NAMALWA (cell line): ENCODE measurements around the gene KIF1A.

Source experiments
- DNase-seq: peaks from one replicate; pipeline ENCODE4 v3.0.0-alpha.2; 2015; ENCODE audit warnings: low spot score

KIF1A gene, protein sequence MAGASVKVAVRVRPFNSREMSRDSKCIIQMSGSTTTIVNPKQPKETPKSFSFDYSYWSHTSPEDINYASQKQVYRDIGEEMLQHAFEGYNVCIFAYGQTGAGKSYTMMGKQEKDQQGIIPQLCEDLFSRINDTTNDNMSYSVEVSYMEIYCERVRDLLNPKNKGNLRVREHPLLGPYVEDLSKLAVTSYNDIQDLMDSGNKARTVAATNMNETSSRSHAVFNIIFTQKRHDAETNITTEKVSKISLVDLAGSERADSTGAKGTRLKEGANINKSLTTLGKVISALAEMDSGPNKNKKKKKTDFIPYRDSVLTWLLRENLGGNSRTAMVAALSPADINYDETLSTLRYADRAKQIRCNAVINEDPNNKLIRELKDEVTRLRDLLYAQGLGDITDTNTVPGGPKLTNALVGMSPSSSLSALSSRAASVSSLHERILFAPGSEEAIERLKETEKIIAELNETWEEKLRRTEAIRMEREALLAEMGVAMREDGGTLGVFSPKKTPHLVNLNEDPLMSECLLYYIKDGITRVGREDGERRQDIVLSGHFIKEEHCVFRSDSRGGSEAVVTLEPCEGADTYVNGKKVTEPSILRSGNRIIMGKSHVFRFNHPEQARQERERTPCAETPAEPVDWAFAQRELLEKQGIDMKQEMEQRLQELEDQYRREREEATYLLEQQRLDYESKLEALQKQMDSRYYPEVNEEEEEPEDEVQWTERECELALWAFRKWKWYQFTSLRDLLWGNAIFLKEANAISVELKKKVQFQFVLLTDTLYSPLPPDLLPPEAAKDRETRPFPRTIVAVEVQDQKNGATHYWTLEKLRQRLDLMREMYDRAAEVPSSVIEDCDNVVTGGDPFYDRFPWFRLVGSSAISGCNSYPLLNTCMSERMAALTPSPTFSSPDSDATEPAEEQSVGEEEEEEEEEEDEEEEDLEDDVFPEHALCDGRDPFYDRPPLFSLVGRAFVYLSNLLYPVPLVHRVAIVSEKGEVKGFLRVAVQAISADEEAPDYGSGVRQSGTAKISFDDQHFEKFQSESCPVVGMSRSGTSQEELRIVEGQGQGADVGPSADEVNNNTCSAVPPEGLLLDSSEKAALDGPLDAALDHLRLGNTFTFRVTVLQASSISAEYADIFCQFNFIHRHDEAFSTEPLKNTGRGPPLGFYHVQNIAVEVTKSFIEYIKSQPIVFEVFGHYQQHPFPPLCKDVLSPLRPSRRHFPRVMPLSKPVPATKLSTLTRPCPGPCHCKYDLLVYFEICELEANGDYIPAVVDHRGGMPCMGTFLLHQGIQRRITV (N-terminal part only)

GRCh38 chr2:240819858-240820606 lies at the start of gene KIF1A:
Gene KIF1A, minus strand, starts transcription at chr2:240820219. Its CDS starts 22,467 bp downstream, at chr2:240797752.
- no peak for DNase-seq

DNA sequence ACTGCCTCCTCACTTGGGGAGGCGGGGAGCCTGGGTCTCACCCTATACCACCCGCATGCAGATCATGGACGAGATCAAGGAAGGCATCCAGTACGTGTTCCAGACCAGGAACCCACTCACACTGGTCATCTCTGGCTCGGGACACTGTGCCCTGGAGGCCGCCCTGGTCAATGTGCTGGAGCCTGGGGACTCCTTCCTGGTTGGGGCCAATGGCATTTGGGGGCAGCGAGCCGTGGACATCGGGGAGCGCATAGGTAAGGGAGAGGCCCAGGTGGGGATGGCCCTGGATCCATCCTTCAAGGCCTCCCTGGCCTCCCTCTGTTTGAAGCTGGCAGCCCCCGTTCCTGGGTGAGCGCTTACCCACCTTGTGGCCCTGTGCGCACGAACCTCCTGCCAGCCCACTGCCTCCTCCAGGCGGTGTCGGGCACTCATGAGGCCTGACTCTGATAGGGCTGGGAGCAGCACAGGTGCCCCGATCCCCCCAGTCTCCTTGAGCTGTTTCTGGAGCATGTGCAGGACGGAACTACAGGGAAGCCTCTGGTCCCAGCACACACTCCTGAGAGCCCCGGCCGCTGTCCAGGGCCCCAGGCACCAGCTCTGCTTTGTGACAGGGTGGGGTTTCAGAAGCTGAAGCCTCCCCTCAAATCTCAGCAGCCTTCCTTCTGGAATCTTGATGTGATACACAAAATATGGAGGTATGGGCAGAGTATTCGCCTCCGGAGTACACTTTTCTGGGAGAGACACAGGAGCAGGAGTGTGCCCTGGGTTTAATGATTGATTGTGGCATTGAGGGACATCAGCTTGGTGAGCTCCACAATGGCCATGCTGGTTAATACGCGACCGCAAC lies 49.3 kb upstream of the KIF1A start:
- no peak for DNase-seq

GRCh38 chr2:240868286-240869108 lies 48.5 kb upstream of the KIF1A start, which contains the start of gene AGXT:
Gene AGXT, plus strand, starts transcription at chr2:240868824. Its CDS starts 42 bp downstream, at chr2:240868866.
- no peak for DNase-seq

DNA sequence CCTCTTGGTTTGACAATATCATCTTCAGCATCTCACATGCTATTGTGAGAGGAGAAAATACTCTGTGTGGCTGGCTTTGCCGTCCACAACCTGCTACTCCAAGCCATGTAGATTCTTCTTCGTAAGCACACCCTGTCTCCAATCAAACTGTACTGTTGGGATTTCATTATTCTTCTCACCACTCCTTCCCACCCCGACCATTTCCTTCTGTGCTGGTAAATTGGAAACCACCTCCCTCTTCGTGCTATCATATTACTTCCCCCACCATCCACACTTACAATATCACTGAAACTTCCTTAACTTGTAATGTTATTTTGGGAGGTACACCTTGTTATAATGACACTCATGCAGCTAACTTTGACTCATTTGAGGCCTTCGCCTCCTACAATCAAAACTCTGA lies 45.4 kb upstream of the KIF1A start:
- DNase-seq, result no peak

DNA sequence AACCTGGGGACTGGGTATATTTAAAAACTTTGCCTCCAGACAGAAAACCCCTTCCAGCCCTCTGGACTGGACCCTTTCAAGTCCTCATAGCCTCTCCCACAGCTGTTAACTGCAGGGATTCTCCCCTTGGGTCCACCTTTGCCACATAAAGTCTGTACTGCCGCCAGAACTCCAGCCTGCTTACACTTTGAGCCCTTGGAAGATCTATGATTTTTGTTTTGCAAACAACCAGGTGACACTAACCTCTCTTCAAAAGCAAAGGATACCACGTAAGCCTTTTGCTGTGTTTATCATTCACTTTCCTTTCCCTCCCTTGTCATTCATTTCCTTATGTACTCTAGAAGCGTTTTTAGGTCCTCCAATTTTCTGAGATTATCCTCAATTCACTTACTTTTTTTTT lies 44.5 kb upstream of the KIF1A start:
- no peak for DNase-seq

DNA sequence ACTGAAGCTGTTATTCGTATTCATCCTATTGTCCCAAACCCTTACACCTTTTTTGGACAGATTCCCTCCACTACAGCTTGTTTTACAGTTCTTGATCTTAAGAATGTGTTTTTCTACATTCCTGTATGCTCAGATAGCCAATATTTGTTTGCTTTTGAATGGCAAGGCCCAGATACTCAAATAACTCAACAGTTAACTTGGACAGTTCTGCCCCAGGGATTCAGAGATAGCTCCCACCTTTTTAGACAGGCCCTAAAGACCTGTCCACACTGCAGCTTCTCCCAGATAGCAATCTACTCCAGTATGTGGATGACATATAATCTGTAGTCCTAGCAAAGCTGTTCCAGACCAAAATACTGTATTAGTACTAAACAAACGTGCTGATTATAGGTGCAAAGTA lies 41.5 kb upstream of the KIF1A start:
- DNase-seq, result no peak

DNA sequence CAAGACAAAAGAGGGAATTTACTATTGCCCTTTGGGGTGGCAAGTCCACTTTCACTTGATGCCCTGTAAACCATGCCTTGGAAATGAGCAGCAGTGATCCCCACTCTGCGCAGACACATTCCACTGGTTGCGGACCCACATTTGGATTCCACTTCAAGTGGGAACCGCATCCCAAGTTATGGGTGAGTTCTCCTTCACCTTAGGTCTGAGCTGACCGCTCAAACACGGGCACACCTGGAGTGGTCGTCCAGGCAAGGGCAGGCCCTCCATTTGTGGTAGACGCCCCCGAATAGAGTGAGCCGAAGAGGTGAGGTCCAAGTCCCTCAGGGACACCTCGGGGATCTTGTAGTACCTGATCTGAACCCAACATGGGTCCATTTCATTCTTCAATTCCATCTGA lies 38.9 kb upstream of the KIF1A start:
- DNase-seq, result no peak

GRCh38 chr2:240858321-240858720 lies 38.3 kb upstream of the KIF1A start:
- DNase-seq, result no peak

GRCh38 chr2:240857039-240858008 lies 37.3 kb upstream of the KIF1A start:
- DNase-seq, result no peak

DNA sequence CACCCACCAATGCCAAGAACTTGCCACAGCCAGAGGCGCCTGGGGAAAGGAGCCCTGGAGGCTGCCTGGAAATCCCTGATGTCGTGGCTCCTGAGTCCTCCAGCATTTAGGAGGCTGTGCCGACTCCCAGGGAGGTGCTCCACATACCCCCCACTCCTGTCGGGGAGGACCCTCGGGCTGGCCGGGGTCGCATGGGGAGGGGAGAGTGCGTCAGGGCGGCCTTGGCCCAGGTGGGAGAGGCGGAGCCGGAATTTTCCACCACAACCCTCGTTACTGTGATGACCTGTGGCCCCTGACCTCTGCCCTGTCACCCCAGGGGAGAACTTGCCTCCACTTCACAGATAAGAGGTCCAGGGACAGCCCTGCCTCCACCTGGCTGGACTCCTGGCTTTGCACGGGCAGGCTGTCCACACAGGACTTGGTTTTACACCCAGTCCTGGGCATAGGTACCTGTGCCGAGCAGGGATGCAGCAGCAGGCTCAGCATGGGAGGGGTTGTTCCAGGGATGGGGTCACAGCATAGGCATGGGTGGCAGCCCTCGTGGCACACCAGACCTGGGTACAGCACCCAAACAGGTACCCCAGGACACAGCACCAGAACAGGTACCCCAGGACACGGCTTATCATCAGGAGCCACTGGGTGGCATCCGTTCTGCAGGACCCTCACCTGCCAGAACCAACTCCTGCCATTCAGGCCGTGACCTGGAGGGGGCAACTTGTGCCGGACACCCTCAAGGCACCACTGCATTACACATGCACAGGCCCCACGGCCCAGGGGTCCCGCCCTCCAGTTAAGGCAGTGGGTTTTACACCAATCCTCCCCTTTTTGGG lies 36.3 kb upstream of the KIF1A start:
- peak; percentile 27 for DNase-seq

- no peak for DNase-seq
These were observed 35.7 kb upstream of the KIF1A start for GRCh38 chr2:240855670-240856069.

- no peak for DNase-seq
These were observed 32.8 kb upstream of the KIF1A start for GRCh38 chr2:240852671-240853314.

GRCh38 chr2:240851078-240851991 lies 31.3 kb upstream of the KIF1A start:
- peak; percentile 71 for DNase-seq

- DNase-seq, result no peak
These were observed 30.7 kb upstream of the KIF1A start for GRCh38 chr2:240850756-240851077.

DNA sequence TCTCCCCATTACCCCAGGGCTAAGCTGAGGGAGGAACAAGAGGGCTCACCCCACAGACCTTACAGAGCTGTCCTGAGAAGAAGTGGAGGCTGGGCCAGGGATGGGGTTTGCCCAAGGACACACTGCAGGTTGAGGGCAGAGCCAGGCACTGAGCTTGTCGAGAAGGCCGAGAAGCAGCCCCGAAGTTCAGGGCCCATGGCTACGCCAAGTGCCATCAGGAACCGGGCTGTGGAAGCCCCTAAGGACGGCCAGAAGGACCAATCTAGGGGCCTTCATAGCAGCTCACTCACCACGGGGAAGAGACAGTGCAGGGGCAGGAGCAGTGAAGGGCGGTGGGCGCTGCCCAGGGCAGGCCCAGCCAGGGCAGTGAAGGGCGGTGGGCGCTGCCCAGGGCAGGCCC lies 30.0 kb upstream of the KIF1A start:
- no peak for DNase-seq
